Activated CD4-positive, CD25-positive, alpha-beta regulatory T cell treated with anti-CD3 and anti-CD28 coated beads, Interleukin-2, amount 50 U/mL, for 24 hours (primary cell): Measurements from ENCODE around the gene PARD3B.

ENCODE experiments used
- ATAC-seq, 2 donors: fragments of 150-1000 bp; cut with Tn5 transposase; one replicate each; pipeline ENCODE4 v1.10.0; 2021; ENCODE audit warnings: mild to moderate bottlenecking in 1 of 2, moderate library complexity in 1 of 2

The PARD3B gene

GRCh38 chr2:204715361-204715760 is 170.1 kb downstream of the PARD3B start:
- no peak for ATAC-seq

GRCh38 chr2:204717591-204717990 is 172.3 kb downstream of the PARD3B start:
- ATAC-seq: no peak

GRCh38 chr2:204718607-204719006 is 173.3 kb downstream of the PARD3B start:
- ATAC-seq: no peak

GRCh38 chr2:204720874-204721273 is 175.6 kb downstream of the PARD3B start:
- ATAC-seq: no peak

- no peak for ATAC-seq
Observed at GRCh38 chr2:204722207-204722606, 176.9 kb downstream of the PARD3B start.

- ATAC-seq: no peak
Observed at GRCh38 chr2:204722691-204723090, 177.4 kb downstream of the PARD3B start.

GRCh38 chr2:204725693-204726360 is 180.6 kb downstream of the PARD3B start:
- no peak for ATAC-seq

- ATAC-seq: no peak
Observed at GRCh38 chr2:204726831-204727230, 181.6 kb downstream of the PARD3B start.

GRCh38 chr2:204727368-204727767 is 182.1 kb downstream of the PARD3B start:
- ATAC-seq: no peak

GRCh38 chr2:204730603-204731002 is 185.3 kb downstream of the PARD3B start:
- ATAC-seq: no peak

GRCh38 chr2:204732019-204732418 is 186.7 kb downstream of the PARD3B start:
- no peak for ATAC-seq

- no peak for ATAC-seq
Observed at GRCh38 chr2:204737296-204737695, 192.0 kb downstream of the PARD3B start.

GRCh38 chr2:204738721-204739120 is 193.4 kb downstream of the PARD3B start:
- no peak for ATAC-seq

- ATAC-seq: no peak
Observed at GRCh38 chr2:204743393-204743960, 198.2 kb downstream of the PARD3B start.

GRCh38 chr2:204744506-204744905 is 199.2 kb downstream of the PARD3B start:
- ATAC-seq: no peak

- ATAC-seq: no peak
Observed at GRCh38 chr2:204748286-204748685, 203.0 kb downstream of the PARD3B start.

- ATAC-seq: peak in 1 of 2 donors; percentile 36
Observed at GRCh38 chr2:204749319-204749718, 204.0 kb downstream of the PARD3B start.

GRCh38 chr2:204750389-204750788 is 205.1 kb downstream of the PARD3B start:
- ATAC-seq: no peak

- ATAC-seq: no peak
Observed at GRCh38 chr2:204751472-204751871, 206.2 kb downstream of the PARD3B start.

GRCh38 chr2:204753841-204754240 is 208.6 kb downstream of the PARD3B start:
- no peak for ATAC-seq

- ATAC-seq: no peak
Observed at GRCh38 chr2:204754898-204755297, 209.6 kb downstream of the PARD3B start.

- no peak for ATAC-seq
Observed at GRCh38 chr2:204763974-204764703, 218.9 kb downstream of the PARD3B start.

GRCh38 chr2:204770735-204771134 is 225.5 kb downstream of the PARD3B start:
- no peak for ATAC-seq

GRCh38 chr2:204771721-204772120 is 226.4 kb downstream of the PARD3B start:
- no peak for ATAC-seq
